ENCODE results near the gene ITPR1. TPM values are rescaled to one million over a fixed set of nuclear protein-coding genes. Genes with fewer than 3 reads are reported as not detected.

ITPR1 gene
- polyA plus RNA-seq, 1 experiment: 1.4 TPM

DNA sequence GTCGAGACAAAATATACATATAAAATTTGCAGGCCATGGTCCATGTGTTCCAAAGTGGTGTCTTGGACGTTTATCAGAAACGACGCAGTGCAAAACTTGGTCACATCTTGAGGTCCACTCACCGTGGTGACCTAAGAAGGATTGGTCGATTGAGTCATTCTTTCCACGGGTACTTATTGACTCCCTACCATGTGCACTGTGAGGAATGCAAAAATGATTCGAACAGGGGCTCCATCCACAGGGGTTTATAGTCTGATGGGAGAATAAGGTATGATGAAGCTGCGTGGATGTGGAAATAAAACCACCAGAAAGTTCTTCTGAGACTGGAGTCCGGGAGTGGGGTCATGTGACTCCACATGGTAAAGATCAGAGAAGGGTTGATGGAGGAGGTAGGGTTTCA, 185.2 kb downstream of the ITPR1 start:
- POLR2A ChIA-PET: no interaction called here
- TF ChIP-seq, protein P1, sequence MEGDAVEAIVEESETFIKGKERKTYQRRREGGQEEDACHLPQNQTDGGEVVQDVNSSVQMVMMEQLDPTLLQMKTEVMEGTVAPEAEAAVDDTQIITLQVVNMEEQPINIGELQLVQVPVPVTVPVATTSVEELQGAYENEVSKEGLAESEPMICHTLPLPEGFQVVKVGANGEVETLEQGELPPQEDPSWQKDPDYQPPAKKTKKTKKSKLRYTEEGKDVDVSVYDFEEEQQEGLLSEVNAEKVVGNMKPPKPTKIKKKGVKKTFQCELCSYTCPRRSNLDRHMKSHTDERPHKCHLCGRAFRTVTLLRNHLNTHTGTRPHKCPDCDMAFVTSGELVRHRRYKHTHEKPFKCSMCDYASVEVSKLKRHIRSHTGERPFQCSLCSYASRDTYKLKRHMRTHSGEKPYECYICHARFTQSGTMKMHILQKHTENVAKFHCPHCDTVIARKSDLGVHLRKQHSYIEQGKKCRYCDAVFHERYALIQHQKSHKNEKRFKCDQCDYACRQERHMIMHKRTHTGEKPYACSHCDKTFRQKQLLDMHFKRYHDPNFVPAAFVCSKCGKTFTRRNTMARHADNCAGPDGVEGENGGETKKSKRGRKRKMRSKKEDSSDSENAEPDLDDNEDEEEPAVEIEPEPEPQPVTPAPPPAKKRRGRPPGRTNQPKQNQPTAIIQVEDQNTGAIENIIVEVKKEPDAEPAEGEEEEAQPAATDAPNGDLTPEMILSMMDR (IDR thresholded peaks at IDR 0.05; ENCODE audit: insufficient read depth, low read depth, low read length): no peak
- CTCF ChIA-PET: interaction anchor here (1.0 kb wide), 2 partner anchors 9 to 348 kb away, joined by 3 to 5 read pairs; no protein-coding TSS in a partner anchor
- no peak for DNase-seq (ENCODE audit: low read depth)
- H3K36me3 ChIP-seq (ENCODE audit: control insufficient read depth, insufficient read depth, low read length): no peaks in the 10 kb centered on the region
- H3K4me3 ChIP-seq (ENCODE audit: low read depth, low read length): no peak overlapping the region
- no peaks in the 10 kb centered on the region for H3K27me3 ChIP-seq (ENCODE audit: control insufficient read depth, insufficient read depth, low read length)

- no peaks in the 10 kb centered on the region for H3K36me3 ChIP-seq (ENCODE audit: control insufficient read depth, insufficient read depth, low read length)
- no peak for DNase-seq (ENCODE audit: low read depth)
- H3K4me3 ChIP-seq (ENCODE audit: low read depth, low read length): no peak overlapping the region
- ChIA-PET CTCF (no interaction called here), POLR2A (no interaction called here)
- H3K27me3 ChIP-seq (ENCODE audit: control insufficient read depth, insufficient read depth, low read length): no peaks in the 10 kb centered on the region
- TF ChIP-seq, protein P1 (IDR thresholded peaks at IDR 0.05; ENCODE audit: insufficient read depth, low read depth, low read length): no peak
Observed at GRCh38 chr3:4680227-4680691, 187.1 kb downstream of the ITPR1 start.

DNA sequence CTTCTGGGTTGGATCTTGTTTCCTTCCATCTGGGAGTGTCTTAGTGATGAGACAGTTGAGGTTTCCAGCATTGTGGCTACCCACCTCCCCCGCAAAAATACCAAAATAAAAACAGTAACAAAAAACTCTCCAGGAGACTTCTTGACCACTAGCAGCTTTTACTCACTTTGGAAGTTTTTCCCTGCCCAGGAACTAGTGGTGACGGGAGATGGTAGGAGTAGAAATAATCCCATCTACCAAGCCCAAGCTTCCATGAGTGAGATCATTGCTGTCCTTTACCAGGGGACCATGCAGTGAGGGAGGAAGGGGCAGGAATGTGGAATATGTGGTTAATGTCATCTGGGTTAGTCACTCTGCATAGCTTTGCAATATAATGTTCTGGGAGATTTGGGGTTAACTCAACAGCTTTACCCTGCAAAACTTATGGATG, 187.7 kb downstream of the ITPR1 start:
- POLR2A ChIA-PET: no interaction called here
- Histone ChIP-seq H3K27me3 (ENCODE audit: control insufficient read depth, insufficient read depth, low read length) (no peaks in the 10 kb centered on the region), H3K36me3 (ENCODE audit: control insufficient read depth, insufficient read depth, low read length) (no peaks in the 10 kb centered on the region), H3K4me3 (ENCODE audit: low read depth, low read length) (no peak overlapping the region)
- no peak for DNase-seq (ENCODE audit: low read depth)
- CTCF ChIA-PET: no interaction called here
- TF ChIP-seq, protein P1 (IDR thresholded peaks at IDR 0.05; ENCODE audit: insufficient read depth, low read depth, low read length): no peak

- H3K4me3 ChIP-seq (ENCODE audit: low read depth, low read length): no peak overlapping the region
- H3K27me3 ChIP-seq (ENCODE audit: control insufficient read depth, insufficient read depth, low read length): no peaks in the 10 kb centered on the region
- no peak for DNase-seq (ENCODE audit: low read depth)
- no peaks in the 10 kb centered on the region for H3K36me3 ChIP-seq (ENCODE audit: control insufficient read depth, insufficient read depth, low read length)
- POLR2A ChIA-PET: no interaction called here
- CTCF ChIA-PET: no interaction called here
- TF ChIP-seq, protein P1 (IDR thresholded peaks at IDR 0.05; ENCODE audit: insufficient read depth, low read depth, low read length): no peak
Observed at GRCh38 chr3:4681301-4681700, 188.2 kb downstream of the ITPR1 start.

- POLR2A ChIA-PET: no interaction called here
- Histone ChIP-seq H3K4me3 (ENCODE audit: low read depth, low read length) (no peak overlapping the region), H3K27me3 (ENCODE audit: control insufficient read depth, insufficient read depth, low read length) (no peaks in the 10 kb centered on the region), H3K36me3 (ENCODE audit: control insufficient read depth, insufficient read depth, low read length) (no peaks in the 10 kb centered on the region; the same call in 1 of the 2 replicates)
- CTCF ChIA-PET: no interaction called here
- TF ChIP-seq, protein P1 (IDR thresholded peaks at IDR 0.05; ENCODE audit: insufficient read depth, low read depth, low read length): no peak
- no peak for DNase-seq (ENCODE audit: low read depth)
Observed at GRCh38 chr3:4684117-4684516, 191.0 kb downstream of the ITPR1 start.
